NCI-H2081 (cell line): ENCODE measurements around the gene RNF126.
"Not testable (repeated sequence)": the region's sequence is repeated elsewhere in the genome, so short reads cannot be mapped to it uniquely, and the experiment has no call there.

ENCODE experiments used
- DNase-seq, 2 experiments: peaks; one replicate each; lab custom pipeline; 2025; lab: John Stamatoyannopoulos, UW

RNF126 gene

GRCh38 chr19:628168-628567 is 34.8 kb downstream of the RNF126 start:
- no peak for DNase-seq

- DNase-seq = not testable (repeated sequence)
Measured at GRCh38 chr19:626566-626965, 36.4 kb downstream of the RNF126 start.

GRCh38 chr19:625257-625656 is 37.8 kb downstream of the RNF126 start:
- no peak for DNase-seq

- no peak for DNase-seq
Measured at GRCh38 chr19:624433-625109, 38.4 kb downstream of the RNF126 start.

- DNase-seq = no peak
Measured at GRCh38 chr19:623974-624373, 39.0 kb downstream of the RNF126 start.

- no peak for DNase-seq
Measured at GRCh38 chr19:623175-623916, 39.7 kb downstream of the RNF126 start.

- no peak for DNase-seq
Measured at GRCh38 chr19:622666-623065, 40.3 kb downstream of the RNF126 start.

GRCh38 chr19:621819-622218 is 41.2 kb downstream of the RNF126 start:
- no peak for DNase-seq

GRCh38 chr19:621191-621590 is 41.8 kb downstream of the RNF126 start:
- not testable (repeated sequence) for DNase-seq

- DNase-seq = no peak
Measured at GRCh38 chr19:620166-620862, 42.7 kb downstream of the RNF126 start.

- DNase-seq = no peak
Measured at GRCh38 chr19:619286-620002, 43.6 kb downstream of the RNF126 start.

- no peak for DNase-seq
Measured at GRCh38 chr19:618674-619285, 44.2 kb downstream of the RNF126 start.

- DNase-seq = no peak
Measured at GRCh38 chr19:618247-618619, 44.8 kb downstream of the RNF126 start.

GRCh38 chr19:617551-618246 is 45.3 kb downstream of the RNF126 start:
- no peak for DNase-seq

GRCh38 chr19:616747-617526 is 46.1 kb downstream of the RNF126 start:
- no peak for DNase-seq

- DNase-seq = no peak
Measured at GRCh38 chr19:616062-616700, 46.8 kb downstream of the RNF126 start.

- DNase-seq = no peak
Measured at GRCh38 chr19:615619-616018, 47.4 kb downstream of the RNF126 start.

GRCh38 chr19:613732-614567 is 49.1 kb downstream of the RNF126 start:
- DNase-seq = no peak

GRCh38 chr19:612941-613340 is 50.1 kb downstream of the RNF126 start:
- DNase-seq = no peak
